HG03196 (cell line): ENCODE data around the gene PEAK1.

ENCODE experiments used
- ATAC-seq: cut with Tn5 transposase; IDR thresholded peaks from one replicate; pipeline ENCODE4 v1.9.1; 2021; ENCODE audit not compliant: unreplicated experiment

Gene PEAK1

DNA sequence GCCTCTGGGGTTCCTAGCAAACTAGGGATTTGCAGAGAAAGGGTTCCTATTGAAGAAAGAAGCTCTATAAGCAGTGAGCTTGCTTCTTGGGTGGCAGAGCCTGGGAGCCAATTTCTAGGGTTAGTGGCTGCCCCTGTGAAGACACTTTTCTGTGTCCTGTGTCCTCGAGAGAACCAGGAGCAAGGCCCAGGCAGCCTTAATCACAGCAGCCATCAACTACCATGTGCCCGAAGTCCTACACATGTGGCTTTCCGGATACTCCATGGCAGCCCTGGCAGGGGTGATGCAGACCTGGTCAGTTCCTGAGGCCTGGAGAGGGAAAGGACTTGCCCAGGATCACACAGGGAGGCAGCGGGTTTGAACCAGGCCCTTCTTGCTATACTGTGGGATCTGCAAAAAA is 321.3 kb downstream of the PEAK1 start:
- no peak for ATAC-seq

DNA sequence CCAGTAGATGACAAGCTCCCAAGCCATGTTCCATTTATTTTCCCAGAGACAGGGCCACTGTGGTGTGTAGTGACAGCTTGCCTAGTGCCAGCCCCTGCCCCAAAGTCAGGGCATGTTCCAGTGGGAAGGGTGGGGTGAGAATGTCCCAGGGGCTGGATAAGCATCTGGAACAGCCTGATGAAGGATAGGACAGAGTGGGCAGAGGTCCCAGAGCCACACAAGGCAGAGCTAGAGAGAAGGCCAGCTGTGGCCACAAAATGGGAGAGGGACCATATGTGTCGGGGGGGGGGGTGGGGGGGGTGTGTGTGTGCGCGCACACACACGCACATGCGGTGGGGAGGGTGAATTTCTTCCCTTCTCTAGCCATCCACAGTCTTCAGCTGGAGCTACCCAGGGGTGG is 322.0 kb downstream of the PEAK1 start:
- no peak for ATAC-seq

DNA sequence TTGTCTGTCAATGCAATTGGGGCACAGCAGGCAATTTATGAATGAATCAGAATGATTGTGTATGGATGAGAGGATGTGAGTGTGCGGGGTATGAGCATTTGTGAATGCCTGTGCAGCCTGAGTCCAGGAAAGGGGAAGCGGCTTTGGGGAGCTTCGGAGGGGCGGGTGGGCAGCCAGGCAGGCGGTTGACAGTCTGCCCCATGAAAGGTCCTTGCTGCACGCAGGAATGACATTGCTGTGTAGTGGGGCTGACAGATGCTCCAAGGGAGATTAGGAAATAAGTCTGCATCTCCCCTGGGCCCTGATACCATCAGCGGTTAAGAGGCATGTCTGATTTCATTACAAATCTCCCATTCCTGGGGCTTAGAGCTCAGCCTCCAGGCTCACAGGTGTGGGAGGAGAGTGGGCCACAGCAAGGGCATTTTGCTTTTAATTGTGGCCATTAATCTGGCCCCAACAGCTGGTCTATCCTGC is 322.6 kb downstream of the PEAK1 start:
- no peak for ATAC-seq

DNA sequence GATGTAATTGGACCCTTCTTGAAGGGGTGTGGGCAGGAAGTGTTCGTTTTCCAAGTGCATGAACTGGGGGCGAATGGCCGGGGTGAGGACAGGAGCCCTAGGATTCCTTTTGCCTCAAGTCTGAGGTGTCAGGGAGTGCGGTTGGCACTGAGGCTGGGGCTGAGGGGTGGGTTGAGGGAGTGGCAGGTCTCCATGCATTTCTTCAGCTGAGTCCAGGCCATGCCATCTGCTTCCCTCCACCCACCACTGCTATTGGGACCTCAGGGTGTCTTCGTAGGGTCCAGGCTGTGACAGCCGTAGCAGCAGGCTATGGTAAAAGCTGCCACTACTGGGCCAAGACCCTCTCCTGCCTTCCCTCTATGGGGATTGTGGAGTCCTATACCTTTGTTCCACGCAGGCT is 323.4 kb downstream of the PEAK1 start:
- no peak for ATAC-seq

DNA sequence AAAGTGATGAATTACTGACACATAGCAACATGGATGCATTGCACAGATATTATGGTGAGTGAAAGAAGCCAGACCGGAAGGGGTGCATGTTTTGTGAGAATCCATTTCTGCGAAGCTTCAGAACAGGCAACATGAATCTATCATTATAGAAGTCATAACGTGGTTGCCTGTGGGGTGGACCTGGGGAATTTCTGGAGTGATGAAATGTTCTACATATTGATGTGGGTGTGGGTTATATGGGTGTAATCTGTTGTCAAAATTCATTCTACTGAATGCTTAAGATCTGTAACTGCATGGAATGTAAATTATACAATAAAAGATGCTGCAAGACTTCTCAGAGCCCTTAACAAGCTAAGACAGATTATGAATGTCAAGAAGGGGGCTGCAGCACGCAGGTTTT is 323.8 kb downstream of the PEAK1 start:
- ATAC-seq: no peak

DNA sequence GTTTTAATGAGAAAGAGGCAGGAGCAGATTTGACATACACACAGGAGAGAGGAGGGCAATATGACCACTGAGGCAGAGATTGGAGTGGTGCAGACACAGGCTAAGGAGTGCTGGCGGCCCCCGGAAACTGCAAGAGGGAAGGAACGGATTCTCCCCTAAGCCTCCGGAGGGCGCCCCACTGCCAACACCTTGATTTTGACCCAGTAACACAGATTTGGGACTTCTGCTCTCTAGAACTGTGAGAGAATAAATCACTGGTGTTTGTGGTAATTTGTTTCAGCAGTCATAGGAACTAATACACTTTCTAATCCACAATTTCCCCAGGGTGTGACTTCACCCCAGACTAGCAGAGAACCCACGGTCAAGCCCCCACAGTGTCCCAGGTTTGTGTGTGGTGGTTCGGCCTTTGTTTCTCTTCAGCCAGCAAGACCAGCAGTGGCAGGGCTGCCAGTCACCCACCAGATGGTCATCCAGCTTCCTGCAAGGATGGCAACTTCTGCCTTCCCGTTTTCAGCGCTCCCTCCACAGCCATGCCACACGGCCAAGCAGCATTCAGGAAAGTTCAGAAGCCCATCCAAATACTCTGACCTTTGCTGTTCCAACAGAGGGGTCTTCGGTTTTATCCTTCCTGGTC is 325.4 kb downstream of the PEAK1 start:
- ATAC-seq: no peak

DNA sequence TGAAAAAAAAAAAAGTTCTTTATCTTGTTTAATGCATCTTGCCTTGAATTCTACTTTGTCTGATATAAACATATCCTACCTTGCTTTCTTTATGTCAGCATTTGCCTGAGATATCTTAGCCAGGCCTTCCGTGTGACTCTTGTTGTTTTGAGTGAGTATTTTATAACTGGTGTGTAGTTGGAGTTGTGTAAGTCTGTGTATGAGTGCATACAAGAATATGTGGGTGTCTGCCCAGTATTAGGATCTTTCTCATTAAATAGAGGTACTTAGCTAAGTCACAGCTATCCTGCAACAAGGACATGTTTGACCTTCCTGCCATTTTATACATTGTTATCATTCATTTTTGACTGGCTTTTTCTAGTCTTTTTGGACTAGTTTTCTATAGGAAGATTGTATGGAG is 326.5 kb downstream of the PEAK1 start:
- no peak for ATAC-seq

DNA sequence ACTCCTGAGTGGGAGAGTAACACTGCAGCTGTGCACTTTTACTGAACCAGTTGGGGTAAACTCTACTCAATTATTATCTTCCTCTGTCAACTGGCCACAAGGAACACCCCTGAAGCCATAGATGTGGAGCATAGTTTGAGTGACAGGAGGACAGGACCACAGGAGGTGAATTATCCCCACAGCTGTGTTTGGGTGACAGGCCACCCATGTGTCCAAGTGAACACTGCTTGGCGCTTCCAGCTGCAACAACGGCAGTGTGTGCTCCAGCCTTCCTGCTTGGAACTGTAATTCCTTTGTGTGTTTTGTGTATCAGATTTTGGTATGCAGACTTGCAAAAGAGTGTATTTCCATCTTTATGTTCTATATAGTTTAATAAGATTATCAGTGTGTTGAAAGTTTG is 328.8 kb downstream of the PEAK1 start:
- no peak for ATAC-seq

DNA sequence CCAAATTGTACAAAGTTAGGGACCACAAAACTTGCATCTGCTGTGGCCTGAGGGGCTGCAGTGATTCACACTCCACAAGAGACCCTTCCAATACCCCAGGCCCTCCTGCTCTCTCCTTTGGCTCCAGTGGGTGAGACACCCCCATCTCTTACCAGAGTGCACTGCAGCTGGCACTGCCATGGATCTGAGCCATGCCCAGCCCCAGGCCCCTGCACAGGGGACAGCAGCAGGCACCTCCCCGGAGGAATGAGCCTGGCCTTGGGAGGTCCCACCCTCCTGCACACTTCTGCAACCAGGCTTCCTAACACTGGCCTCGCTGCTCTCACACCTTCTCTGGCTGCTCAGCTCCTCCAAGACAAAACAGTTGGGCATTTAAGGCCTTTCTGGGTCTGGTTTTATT is 332.7 kb downstream of the PEAK1 start:
- ATAC-seq: no peak

DNA sequence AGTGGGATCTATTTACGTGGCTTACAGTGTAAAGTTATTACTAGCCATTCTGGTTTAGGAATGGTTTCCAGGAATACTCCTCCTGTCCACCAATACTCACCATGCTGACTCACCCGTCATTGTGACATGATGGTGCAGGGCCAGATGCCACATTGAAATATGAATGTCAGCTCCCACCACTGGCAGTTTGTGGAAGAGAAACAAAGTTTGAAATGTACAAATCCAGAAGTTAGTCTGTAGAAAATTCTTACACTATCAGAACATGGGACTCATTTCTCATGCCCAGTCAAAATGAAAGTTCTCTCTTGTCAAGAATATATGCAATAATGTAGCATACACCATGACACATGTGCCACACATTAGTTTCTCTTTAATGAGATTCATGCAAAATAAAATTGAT is 334.6 kb downstream of the PEAK1 start:
- ATAC-seq: no peak

DNA sequence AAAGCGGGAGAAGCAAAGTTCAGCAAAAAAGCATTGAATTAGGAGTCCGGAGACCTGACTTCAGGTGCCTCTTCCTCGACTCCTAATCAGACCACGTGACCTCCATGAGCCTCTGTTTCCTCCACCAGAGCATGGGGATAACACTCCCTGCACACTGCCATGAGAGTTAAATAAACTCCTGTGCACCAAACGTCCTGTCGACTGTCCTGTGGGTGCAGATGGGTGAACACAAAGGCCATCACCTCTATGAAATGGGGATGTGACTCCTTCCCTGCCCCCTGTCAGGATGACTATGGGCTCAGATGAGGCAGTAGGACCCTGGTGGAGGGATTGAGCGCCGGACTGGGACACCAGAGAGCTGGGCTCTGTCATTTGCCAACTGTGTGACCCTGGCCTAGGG is 335.5 kb downstream of the PEAK1 start:
- ATAC-seq: no peak

DNA sequence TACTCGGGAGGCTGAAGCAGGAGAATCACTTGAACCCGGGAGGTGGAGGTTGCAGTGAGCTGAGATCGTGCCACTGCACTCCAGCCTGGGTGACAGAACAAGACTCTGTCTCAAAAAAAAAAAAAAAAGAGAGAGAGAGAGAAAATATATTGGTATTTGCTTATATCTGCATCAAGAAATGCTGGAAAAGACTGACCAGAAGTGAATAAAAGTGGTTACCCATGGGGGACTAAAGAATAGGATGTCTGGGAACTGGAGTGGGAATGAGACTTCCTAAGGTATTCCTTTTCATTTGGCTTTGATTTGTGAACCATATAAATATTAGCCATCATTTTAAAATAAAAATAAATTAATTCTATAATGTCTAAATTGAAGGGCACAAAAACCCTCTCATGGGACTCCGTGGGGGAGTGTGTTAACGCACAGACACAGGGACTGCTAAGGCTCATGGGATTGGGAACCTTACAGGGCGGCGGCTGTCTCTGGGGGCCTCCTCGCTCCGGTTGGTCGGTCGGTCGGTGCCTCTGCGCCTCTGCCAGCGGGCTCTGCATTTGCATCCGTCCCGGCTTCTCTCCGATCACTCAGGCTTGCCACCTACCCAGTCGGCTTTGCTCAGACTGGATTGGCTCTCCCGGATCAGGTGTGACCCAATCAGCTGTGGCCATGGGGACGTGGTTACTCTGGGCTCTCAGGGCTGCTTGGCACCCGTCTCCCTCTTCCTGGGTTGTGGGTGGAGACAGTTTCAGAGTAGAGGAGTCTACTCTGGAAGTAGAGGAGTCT is 336.3 kb downstream of the PEAK1 start:
- ATAC-seq: peak; percentile 69

DNA sequence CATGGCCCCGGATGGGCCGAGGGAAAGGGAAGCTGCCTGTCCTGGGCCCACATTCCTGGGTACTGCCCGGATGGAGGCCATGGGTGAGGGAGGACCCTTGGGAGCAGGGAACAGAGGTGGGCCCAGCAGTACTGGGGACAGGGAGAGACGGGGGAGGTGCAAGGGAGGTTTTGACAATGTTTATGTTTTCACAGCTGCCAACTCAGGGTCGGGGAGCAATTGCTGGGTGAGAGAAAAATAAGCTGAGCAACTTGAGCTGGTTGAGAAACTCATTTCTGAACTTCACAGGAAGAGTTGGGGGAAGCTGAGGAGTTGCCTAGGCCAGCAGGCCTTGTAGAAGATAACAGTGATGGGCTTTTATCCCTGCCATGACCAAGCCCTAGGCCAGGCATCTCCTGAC is 337.9 kb downstream of the PEAK1 start:
- ATAC-seq: no peak

DNA sequence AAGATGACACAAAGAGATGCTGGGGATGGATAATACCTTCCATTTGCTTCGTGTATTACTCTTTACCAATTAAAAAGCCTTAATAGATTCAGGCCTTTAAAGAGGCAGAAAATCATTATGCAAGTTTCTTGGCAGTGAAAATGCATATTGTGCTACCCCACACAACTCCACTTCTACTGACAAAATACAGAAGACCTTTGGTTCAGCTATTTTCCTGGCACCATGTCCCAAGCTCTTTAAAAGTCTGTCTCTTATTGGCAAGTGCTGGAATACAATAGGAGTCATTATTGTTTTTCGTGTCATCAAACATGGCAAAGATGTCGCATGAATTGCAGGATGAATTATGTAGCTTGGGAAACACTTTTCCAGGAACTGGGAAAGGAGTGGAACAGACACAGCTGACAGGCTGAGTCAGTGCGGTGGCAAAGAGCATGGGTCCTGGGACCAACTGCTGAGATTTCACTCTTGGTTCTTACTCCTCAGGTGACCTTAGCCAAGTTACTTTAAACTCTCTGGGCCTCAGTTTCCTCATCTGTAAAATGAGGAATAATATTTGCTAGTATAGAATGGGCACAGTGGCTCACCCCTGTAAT is 343.5 kb downstream of the PEAK1 start:
- no peak for ATAC-seq

DNA sequence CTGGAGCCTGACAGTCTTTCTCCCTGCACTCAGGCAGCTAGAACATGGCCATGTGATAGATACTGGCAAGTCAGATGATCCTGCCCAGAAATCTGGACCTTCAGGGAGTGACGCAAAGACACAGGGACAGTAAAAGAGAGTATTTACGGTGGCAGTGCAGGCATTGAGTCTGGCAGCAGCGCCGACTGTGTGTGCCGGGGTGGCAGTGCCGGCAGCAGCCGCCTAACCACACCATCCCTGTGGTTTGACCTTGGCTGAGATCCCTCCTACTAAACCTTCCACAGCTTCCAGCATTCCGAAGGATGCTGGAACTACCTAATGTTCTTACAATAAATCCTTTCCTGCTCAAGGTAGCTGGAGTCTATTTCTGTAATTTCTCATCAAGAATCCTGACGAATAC is 344.4 kb downstream of the PEAK1 start:
- no peak for ATAC-seq

DNA sequence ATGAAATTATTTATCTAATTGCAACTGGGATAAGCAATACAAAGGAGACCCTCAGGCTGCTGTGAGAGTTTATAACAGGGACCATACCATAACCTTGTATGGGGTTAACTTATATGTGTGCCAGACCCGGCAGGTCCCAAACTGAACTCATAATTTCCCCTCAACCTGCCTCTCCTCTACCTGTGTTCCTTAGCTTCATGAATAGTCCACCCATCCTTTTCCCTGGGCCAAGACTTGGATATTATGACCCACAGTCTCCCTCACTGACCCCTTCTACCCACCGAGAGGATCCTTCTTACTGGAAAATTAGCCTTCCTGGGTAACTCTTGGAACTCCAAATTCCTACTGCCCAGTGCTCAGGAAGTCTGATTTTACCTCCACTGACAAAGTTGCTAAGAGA is 345.6 kb downstream of the PEAK1 start:
- no peak for ATAC-seq

DNA sequence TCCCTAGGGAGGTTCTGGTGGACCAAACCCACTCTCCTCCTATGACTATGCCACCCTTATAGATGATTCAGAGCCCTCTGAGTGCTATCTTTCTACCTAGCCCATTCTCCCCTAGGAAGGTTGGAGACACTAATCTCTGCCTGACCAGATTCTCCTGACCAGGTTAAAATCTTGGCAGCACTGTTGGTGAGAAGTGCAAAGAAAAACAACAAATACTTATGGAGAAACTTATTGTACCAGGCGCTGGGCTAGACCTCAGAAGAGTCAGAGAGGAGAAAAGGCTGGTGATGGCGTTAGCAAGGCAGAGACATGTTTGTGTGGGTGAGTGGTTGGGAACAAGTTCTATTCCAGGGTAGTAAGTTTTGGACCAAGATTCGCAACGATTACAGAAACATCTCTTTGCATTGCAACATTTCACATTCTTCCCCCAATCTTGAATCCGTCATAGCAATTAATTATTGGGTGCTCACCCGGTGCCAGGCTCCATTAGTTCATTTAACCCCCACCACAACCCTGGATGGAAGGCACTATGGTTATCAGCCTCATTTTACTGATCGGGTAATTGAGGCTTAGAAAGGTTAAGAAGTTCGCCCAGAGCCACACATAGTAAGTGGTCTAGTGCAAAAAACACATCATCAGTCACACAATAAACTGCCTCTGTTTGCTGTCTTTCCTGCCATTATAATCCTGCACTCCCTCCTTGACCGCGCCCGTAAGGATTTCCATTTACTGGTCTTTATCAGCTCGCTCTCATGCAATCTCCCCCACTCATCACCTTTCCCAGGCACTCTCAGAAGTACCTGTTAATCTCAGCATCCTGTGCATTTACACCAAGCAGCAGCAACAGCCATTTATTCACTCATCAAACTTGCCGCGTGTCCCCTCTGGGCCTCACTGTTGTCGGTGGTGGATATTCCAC is 348.3 kb downstream of the PEAK1 start:
- no peak for ATAC-seq

DNA sequence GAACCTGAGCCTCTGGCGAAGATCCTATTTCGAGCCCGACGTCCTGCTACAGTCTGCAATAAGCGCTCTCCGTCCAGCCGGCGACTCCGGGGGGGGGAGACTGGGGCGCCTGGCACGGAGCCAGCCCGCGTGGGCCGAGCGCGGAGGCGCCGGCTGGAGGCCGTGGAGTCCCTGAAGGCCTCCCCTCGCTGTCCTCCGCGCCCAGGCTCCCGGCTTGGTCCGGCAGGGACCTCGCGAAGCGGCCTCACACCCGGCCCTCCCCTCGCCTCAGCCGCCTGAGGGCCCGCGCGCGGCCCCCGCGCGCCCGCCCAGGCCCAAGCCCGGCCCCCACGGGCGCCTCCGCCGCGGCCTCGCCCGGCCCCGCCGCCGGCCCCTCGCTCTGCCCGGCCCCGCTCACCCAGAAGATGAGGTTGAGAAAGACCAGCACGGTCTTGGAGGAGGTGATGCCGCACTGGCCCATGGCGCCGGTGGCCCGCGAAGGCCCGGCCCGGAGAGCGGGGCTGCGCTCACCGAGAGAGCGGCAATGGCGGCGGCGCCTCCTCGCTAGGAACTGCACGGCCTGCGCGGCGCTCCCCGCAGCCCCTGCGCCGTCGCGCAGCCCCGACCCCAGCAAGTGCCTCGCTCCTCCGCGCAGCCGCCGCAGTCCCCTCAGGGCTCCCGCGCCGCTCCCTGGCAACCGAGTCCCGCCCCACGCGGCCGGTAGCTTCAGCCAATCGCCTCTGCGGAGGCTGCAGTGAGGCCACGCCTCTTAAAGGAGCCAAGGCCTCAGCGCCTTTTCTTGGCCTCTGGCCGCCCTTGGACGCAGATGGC is 349.2 kb downstream of the PEAK1 start, which contains the start of gene TSPAN3:
Gene TSPAN3, minus strand, starts transcription at position 615 of the 810 bp plus-strand sequence. Its CDS starts 155 bp downstream, at position 460.
- ATAC-seq: peak; percentile 94

DNA sequence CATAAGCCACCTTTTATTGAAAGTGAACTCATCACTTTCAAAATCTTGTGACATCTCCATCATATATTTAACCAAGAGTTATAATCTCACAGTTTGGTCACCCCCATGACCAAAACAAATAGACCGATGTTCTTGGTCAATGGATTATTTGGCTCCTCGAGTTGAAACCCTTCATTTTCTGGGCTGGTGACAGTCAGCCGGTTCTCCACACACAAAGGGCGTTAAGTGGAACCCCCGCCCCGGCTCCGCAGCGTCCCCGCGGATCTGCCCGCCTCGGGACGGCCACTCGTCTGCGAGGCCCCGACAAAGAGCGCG is 349.8 kb downstream of the PEAK1 start:
- no peak for ATAC-seq

DNA sequence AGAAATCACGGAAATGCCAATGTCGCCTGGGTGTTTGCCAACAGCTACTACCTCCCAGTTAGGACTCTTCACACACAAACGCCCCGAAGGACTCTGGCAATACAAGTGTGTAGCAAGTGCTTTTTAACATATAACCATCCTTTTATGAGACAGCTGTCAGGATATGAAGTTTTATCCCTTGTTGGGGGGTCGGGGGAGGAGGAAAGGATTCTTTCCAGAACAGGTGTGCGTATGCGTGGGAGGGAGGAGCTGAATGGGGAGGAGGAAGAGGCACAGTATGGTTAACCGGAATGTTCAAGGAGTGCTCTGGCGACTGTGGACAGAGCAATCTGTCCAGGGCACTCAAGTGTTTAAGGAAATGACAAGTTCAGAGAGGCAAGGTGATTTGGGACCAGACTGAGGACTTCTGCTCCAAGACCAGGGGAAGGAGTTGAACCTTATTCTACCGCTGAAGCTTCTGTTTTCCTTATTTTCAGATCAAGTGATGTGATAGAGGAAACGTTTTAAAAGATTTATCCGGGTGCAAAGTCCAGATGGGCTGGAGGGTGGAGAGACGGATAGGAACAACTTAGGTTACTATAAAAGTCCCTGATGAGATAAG is 350.3 kb downstream of the PEAK1 start:
- ATAC-seq: no peak
